Vagina (tissue), 2 donors: ENCODE data around the gene PRM3.

Experiments
- CTCF ChIP-seq, 3 experiments: fragments of 450-650 bp in 2 of 3; fragments of 200-600 bp in 1 of 3; sonication (generic) in 1 of 3; IDR thresholded peaks; one replicate each; pipeline ENCODE4 v1.5.1; 2017 to 2019; ENCODE audit warnings: antibody characterized with exemption in 3 of 3, mild to moderate bottlenecking in 2 of 3, moderate library complexity in 2 of 3
- POLR2AphosphoS5 ChIP-seq, 2 donors: sonication (generic); formaldehyde crosslinking; IDR thresholded peaks; one replicate each; pipeline ENCODE4 v1.9.0; 2017; ENCODE audit warnings: antibody characterized with exemption in 2 of 2, mild to moderate bottlenecking in 2 of 2, low read depth in 1 of 2; ENCODE audit not compliant: insufficient read depth in 1 of 2

- no peak for TF ChIP-seq CTCF (IDR thresholded peaks at IDR 0.05)
- TF ChIP-seq POLR2AphosphoS5 (IDR thresholded peaks at IDR 0.05; ENCODE audit: insufficient read depth in 1 of 2, low read depth in 1 of 2) = no peak
Observed at GRCh38 chr16:11229906-11230305, 43.5 kb downstream of the PRM3 start.
